Neural progenitor cell (in vitro differentiated cells): ENCODE measurements around the gene GADD45GIP1.

Experiments
- EZH2 ChIP-seq: fragments of 200-600 bp; sonication (generic); IDR thresholded peaks from 2 replicates; pipeline ENCODE4 v1.6.1; 2017; ENCODE audit warnings: antibody characterized with exemption, mild to moderate bottlenecking, moderate library complexity
- TF ChIP-seq, protein P1 (sequence below): fragments of 200-600 bp; sonication (generic); IDR thresholded peaks from 2 replicates; pipeline ENCODE4 v1.5.1; 2017; ENCODE audit warnings: antibody characterized with exemption, mild to moderate bottlenecking

GRCh38 chr19:12990431-12990830 lies 33.4 kb upstream of the GADD45GIP1 start:
- TF ChIP-seq EZH2 = no peak
- TF ChIP-seq, protein P1, sequence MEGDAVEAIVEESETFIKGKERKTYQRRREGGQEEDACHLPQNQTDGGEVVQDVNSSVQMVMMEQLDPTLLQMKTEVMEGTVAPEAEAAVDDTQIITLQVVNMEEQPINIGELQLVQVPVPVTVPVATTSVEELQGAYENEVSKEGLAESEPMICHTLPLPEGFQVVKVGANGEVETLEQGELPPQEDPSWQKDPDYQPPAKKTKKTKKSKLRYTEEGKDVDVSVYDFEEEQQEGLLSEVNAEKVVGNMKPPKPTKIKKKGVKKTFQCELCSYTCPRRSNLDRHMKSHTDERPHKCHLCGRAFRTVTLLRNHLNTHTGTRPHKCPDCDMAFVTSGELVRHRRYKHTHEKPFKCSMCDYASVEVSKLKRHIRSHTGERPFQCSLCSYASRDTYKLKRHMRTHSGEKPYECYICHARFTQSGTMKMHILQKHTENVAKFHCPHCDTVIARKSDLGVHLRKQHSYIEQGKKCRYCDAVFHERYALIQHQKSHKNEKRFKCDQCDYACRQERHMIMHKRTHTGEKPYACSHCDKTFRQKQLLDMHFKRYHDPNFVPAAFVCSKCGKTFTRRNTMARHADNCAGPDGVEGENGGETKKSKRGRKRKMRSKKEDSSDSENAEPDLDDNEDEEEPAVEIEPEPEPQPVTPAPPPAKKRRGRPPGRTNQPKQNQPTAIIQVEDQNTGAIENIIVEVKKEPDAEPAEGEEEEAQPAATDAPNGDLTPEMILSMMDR = no peak
